Ramos (cell line): Measurements from ENCODE around the gene DDAH1.

Source experiments
- in situ Hi-C: fragments of 300-500 bp; cut with MboI; formaldehyde crosslinking; loops from one replicate; pipeline ENCODE4 v1.14.3; 2022; ENCODE audit warnings: low sequenced_read_pairs; ENCODE audit not compliant: unreplicated experiment

DDAH1 gene

DNA sequence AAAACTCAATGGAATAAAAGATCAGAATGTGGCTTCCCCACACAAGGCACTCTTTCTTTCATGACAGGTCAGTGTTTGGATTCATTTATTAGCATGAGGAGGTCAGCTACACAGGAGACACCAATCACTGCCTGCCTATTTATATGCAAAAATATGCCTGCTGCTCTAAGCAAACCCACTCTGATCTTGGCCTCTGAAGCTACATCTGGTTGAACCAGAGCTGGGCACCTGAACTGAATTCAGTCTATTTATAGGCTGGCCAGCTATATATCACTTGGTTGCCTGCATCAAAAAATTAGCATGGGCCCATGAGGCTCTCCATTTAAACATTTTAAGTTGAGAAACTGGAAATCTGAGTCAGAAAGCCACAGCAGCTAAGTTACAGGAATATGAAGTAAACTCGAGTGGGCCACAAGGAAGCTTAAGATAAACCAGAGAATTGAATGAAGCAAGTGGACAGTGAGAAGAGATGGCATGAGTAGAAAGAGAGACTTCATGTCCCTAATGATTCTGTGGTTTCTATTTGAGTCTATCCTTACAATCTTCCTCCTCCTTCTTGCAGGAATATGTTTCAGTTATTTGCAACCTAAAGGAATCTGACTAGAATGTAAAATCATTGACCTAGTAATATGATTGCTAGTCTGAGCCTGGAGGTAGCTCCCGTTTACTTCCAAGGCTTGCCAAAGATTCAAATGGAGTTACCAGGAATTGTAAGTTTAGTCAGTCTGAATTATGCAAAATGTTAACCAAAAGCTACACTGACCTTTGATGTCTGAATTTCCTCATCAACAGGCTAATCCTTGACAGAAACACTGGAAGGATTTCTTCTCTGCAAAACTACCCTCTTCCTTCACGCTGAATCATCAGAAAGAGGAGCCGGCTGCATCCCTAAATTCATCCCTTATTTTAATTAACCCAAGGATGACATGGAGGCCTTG is 17.7 kb downstream of the DDAH1 start:
- in situ Hi-C loops: no loop called here

DNA sequence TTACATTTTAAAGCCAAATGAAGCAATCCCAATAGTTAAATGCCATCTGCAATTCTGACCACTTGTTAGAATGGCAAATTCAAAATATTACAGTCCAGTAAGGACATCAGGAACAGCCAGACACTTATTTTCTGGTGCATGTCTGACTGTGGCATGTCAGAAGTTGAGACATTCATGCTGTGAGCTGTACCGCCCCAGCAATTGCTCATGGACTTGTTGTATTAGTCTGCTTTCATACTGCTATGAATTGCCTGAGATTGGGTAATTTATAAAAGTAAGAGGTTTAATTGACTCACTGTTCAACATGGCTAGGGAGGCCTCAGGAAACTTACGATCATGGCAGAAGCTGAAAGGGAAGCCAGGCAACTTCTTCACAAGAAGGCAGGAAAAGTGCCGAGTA is 19.1 kb downstream of the DDAH1 start:
- in situ Hi-C loops: no loop called here

DNA sequence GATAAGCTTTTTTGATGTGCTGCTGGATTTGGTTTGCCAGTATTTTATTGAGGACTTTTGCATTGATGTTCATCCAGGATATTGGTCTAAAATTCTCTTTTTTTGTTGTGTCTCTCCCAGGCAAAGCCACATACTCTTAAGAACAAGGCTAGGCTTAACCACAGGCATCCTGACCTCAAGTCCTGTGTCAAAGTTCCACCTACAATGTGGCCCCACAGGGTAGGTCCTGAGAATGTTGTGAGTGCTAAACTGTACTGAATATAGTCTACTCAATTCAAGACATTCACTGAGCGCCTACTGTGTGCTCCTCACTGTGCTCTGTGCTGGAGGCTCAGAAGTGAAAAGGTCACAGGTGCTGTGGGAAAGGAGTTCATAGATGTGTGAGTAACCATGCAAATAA is 20.6 kb downstream of the DDAH1 start:
- in situ Hi-C loops: no loop called here

- in situ Hi-C loops: no loop called here
These were observed 24.3 kb downstream of the DDAH1 start for GRCh38 chr1:85440612-85441011.

DNA sequence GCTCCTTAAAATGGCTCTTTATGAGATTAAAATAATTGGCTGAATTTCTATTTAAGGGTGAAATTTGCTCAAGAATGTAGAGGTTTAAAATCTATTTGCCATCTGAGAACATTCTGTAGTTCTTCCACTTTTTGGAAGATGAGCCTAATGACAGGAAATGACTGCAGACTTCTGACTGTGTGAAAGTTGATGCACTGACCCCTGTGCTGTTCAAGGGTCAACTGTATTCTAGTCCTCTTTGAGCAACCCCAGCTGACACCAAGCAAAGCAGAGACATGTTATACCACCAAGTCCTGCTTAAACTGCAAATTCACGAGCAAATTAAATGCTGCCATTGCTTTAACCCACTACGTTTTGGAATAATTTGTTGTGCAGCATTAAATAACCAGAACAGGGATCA is 26.6 kb downstream of the DDAH1 start:
- in situ Hi-C loops: no loop called here

GRCh38 chr1:85437139-85437538 is 27.8 kb downstream of the DDAH1 start:
- in situ Hi-C loops: no loop called here

DNA sequence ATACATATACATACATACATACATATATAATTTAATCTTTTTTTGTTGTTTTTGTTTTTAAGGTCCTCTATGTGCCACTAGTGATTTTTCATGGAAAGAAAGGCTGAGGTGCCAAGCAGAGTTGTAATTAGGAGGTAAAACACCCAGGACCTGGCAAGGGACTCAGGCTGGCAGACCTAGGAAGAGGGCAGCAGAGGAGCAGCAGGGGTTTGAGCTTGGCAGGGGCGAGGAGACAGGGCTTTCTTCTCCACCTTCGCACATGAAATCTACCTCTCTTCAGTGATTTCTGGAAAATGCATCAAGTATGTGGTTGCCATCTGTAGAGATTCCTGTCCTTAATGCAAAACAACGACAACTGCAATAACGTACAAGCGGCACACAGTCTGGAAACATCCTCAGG is 31.9 kb downstream of the DDAH1 start:
- in situ Hi-C loops: no loop called here

- in situ Hi-C loops: no loop called here
These were observed 36.4 kb downstream of the DDAH1 start for GRCh38 chr1:85428471-85429089.

- in situ Hi-C loops: no loop called here
These were observed 37.1 kb downstream of the DDAH1 start for GRCh38 chr1:85427849-85428248.

- in situ Hi-C loops: no loop called here
These were observed 37.6 kb downstream of the DDAH1 start for GRCh38 chr1:85427331-85427730.

DNA sequence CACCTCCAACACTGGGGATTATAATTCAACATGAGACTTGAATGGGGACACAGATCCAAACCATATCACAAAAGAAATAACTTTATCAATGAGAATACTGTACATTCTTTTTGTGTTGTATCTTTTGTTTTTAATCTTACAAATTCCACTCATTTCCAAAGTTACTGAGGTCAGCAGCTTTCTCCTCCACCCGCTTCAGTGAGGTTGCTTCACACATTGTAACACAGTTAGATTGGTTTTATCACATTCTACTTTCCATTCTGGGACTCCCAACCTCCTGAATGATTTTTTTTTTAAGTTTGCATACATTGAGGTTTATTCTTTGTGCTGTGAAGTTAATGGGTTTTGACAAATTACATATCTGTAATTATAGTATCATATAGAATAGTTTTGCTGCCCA is 43.8 kb downstream of the DDAH1 start:
- in situ Hi-C loops: no loop called here

- in situ Hi-C loops: no loop called here
These were observed 44.8 kb downstream of the DDAH1 start for GRCh38 chr1:85420199-85420598.

DNA sequence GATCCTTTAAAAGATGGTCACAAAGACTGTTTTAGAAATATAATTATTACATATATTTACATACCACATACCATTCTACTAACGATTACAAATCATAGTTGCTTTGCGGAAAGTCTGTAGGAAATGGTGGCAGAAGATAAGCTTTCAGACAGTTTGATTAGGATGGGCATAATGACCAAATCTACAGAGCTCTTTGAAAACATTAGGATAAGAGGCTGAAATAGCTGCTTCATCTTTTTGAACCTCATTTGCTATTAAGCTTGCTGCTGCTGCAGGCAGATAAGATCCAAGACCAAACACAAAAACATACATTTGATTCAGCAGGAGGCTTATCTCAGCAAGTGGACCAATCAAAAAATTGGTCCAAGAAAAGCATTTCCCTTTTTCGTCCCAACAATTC is 47.1 kb downstream of the DDAH1 start:
- in situ Hi-C loops: no loop called here

GRCh38 chr1:85417017-85417416 is 47.9 kb downstream of the DDAH1 start:
- in situ Hi-C loops: no loop called here

- in situ Hi-C loops: no loop called here
These were observed 51.8 kb downstream of the DDAH1 start for GRCh38 chr1:85413169-85413568.

DNA sequence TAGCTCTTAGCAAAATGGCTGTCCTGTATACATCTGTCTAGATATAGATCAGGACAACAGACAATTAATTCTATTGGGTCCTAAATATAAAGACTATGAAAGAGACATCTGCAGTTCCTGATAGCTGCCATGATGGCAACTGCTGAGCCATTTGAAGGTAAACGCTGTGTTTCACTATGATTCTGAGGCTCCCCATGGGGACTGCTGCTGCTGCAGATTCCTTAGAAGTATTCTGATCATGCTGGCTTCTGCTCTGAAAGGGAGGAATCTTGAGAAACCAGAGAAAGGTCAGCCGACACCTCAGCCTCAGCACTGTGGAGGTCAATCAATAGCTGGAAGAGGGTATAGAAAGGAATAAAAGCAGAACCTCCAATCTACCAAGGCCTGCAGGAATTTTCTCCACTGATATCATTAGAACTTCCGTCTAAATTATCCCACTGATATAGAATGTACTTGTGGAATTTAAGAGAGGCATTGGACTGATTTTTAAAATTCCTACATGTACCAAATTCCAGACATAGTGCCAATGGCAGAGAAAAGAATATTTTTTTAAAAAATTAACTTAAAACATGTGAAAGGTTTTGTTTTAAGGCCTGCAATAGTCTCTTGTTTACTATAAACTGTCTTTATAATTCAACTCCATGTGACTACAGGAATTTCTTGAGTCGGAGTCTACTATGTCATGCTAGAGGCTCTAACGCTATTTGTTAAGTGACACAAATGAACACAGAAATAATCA is 53.2 kb downstream of the DDAH1 start:
- in situ Hi-C loops: no loop called here

GRCh38 chr1:85409516-85409915 is 55.4 kb downstream of the DDAH1 start:
- in situ Hi-C loops: no loop called here

- in situ Hi-C loops: no loop called here
These were observed 57.1 kb downstream of the DDAH1 start for GRCh38 chr1:85407746-85408377.

DNA sequence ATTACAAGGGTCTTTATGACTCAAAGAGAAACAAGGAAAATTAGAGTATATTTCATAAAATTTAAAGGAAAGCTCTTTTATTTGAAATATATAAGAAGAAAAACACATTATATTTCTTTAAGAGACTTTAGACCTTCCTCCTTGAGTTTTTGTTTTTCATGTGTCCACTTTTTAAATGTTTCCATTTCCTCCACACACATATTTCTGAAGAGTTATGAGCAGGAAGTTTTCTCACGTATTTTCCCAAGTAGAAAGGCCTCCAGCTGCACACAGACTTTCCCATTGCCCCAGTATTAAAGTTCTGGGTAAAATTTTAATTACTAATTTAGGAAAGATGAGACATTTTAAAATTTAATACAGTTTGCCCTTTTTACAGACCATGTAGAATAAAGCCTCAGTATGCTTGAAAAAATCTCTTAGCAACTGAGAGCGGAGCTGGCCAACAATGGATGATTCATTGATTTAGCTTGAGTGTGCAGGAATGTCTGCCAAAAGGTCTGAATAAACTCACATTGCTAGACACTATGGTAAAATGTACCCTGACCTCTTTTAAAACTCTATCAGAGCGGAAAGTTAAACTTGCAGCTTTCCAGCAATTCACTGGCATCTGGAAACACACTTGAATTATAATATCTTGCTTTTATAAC is 57.9 kb downstream of the DDAH1 start:
- in situ Hi-C loops: no loop called here

DNA sequence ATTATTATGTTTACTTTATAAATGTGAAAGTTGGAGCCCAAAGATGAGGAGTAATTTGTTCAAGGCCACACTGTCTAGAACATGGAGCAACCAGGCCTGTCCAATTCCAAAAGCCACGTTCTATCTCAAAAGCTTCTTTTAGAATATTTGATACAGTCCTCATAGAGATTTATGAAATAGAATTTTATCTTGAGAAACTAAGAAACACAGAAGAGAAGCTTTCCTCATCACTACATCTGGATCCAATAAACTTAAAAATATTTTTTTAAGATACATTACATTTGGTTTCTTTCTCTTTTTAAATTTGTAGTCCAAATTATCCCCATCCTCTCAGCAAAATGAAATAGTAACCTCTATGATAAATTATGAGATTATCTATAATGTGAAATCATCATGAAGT is 58.9 kb downstream of the DDAH1 start:
- in situ Hi-C loops: no loop called here
